HG02943 (cell line): ENCODE measurements around the gene KRT81.
"Not testable (repeated sequence)": the region's sequence is repeated elsewhere in the genome, so short reads cannot be mapped to it uniquely, and the experiment has no call there.

Experiments used
- ATAC-seq: cut with Tn5 transposase; IDR thresholded peaks from one replicate; pipeline ENCODE4 v1.9.1; 2021; ENCODE audit warnings: mild to moderate bottlenecking, low read depth, moderate library complexity; ENCODE audit not compliant: unreplicated experiment

Gene KRT81

GRCh38 chr12:52318241-52318990, 27.1 kb upstream of the KRT81 start:
- no peak for ATAC-seq

- no peak for ATAC-seq
These were observed 26.2 kb upstream of the KRT81 start for GRCh38 chr12:52317468-52318052.

- ATAC-seq, result no peak
These were observed 25.4 kb upstream of the KRT81 start for GRCh38 chr12:52316701-52317100.

- no peak for ATAC-seq
These were observed 25.0 kb upstream of the KRT81 start for GRCh38 chr12:52316290-52316689.

- not testable (repeated sequence) for ATAC-seq
These were observed 24.4 kb upstream of the KRT81 start for GRCh38 chr12:52315721-52316120.

- ATAC-seq, result no peak
These were observed 23.2 kb upstream of the KRT81 start for GRCh38 chr12:52314511-52314910.

- ATAC-seq, result no peak
These were observed 22.6 kb upstream of the KRT81 start for GRCh38 chr12:52313926-52314325.

GRCh38 chr12:52313461-52313860, 22.1 kb upstream of the KRT81 start:
- ATAC-seq, result no peak

- ATAC-seq, result no peak
These were observed 20.8 kb upstream of the KRT81 start for GRCh38 chr12:52312086-52312485.

GRCh38 chr12:52311285-52311648, 19.9 kb upstream of the KRT81 start:
- ATAC-seq, result no peak

- ATAC-seq, result no peak
These were observed 19.4 kb upstream of the KRT81 start for GRCh38 chr12:52310622-52311284.

GRCh38 chr12:52308806-52309425, 17.6 kb upstream of the KRT81 start:
- no peak for ATAC-seq

GRCh38 chr12:52307836-52308805, 16.8 kb upstream of the KRT81 start:
- no peak for ATAC-seq

GRCh38 chr12:52306731-52307130, 15.4 kb upstream of the KRT81 start:
- ATAC-seq, result no peak

GRCh38 chr12:52305921-52306705, 14.8 kb upstream of the KRT81 start:
- no peak for ATAC-seq

- ATAC-seq, result peak; percentile 67
These were observed 13.6 kb upstream of the KRT81 start for GRCh38 chr12:52304941-52305411.

- not testable (repeated sequence) for ATAC-seq
These were observed 11.0 kb upstream of the KRT81 start for GRCh38 chr12:52302242-52302914.

- not testable (repeated sequence) for ATAC-seq
These were observed 10.4 kb upstream of the KRT81 start for GRCh38 chr12:52301721-52302120.
